Ascending aorta (tissue), 2 donors: ENCODE results near the gene PPP1R14C. TPM values are rescaled to one million over a fixed set of nuclear protein-coding genes. Genes with fewer than 3 reads are reported as not detected.

Source experiments
- DNase-seq, 2 donors: peaks; one replicate each; pipeline ENCODE4 v3.0.0-alpha.2; 2019; ENCODE audit warnings: low spot score in 2 of 2
- H3K27ac ChIP-seq, 2 donors: fragments of 200-600 bp; sonication (generic); one replicate each; pipeline ENCODE4 v1.5.1; 2016 to 2017; ENCODE audit warnings: mild to moderate bottlenecking in 1 of 2
- H3K27me3 ChIP-seq: fragments of 200-600 bp; sonication (generic); one replicate; pipeline ENCODE4 v1.5.1; 2017
- H3K36me3 ChIP-seq, 2 donors: fragments of 200-600 bp; sonication (generic); one replicate each; pipeline ENCODE4 v1.5.1; 2016
- H3K4me1 ChIP-seq, 2 donors: fragments of 200-600 bp; sonication (generic); one replicate each; pipeline ENCODE4 v1.5.1; 2016 to 2017; ENCODE audit warnings: mild to moderate bottlenecking in 1 of 2
- H3K4me3 ChIP-seq, 2 donors: fragments of 200-600 bp; sonication (generic); one replicate each; pipeline ENCODE4 v1.5.1; 2016 to 2017; ENCODE audit warnings: mild to moderate bottlenecking in 1 of 2
- H3K9me3 ChIP-seq, 2 donors: fragments of 200-600 bp; sonication (generic); one replicate each; pipeline ENCODE4 v1.5.1; 2016
- CTCF ChIP-seq, 3 experiments: fragments of 200-600 bp in 2 of 3; fragments of 450-650 bp in 1 of 3; sonication (generic) in 2 of 3; IDR thresholded peaks; one replicate each; pipeline ENCODE4 v1.5.1; 2016 to 2019; ENCODE audit warnings: antibody characterized with exemption in 3 of 3, mild to moderate bottlenecking in 1 of 3, moderate library complexity in 1 of 3
- intact Hi-C: fragments of 100-400 bp; cut with DNase I; formaldehyde crosslinking; loops from one replicate; pipeline ENCODE4 v1.15.1; 2023
- total RNA-seq: library from RNA; depleted of rRNA; stranded (reverse); fragments of >200 nt; gene quantifications from one replicate; pipeline ENCODE4 v1.1.0, GENCODE V29; 2016

PPP1R14C gene
- total RNA-seq, 1 donor from 2014 or later = not detected

GRCh38 chr6:150266309-150266708 lies 123.5 kb downstream of the PPP1R14C start:
- H3K27ac ChIP-seq = no peak overlapping the region
- no peaks in the 10 kb centered on the region for H3K36me3 ChIP-seq
- H3K9me3 ChIP-seq = no peaks in the 10 kb centered on the region
- no peak for TF ChIP-seq CTCF (IDR thresholded peaks at IDR 0.05)
- no peak for DNase-seq
- peaks cover 0 to 3% of the 10 kb centered on the region in 2 donors for H3K4me1 ChIP-seq
- H3K4me3 ChIP-seq = no peak overlapping the region
- intact Hi-C loops = no loop called here
- no peaks in the 10 kb centered on the region for H3K27me3 ChIP-seq

GRCh38 chr6:150266963-150267685 lies 124.3 kb downstream of the PPP1R14C start:
- Histone ChIP-seq H3K4me1 (peaks cover 0 to 3% of the 10 kb centered on the region in 2 donors), H3K27me3 (no peaks in the 10 kb centered on the region), H3K4me3 (no peak overlapping the region), H3K36me3 (no peaks in the 10 kb centered on the region), H3K9me3 (no peaks in the 10 kb centered on the region), H3K27ac (no peak overlapping the region)
- no peak for DNase-seq
- intact Hi-C loops = no loop called here
- no peak for TF ChIP-seq CTCF (IDR thresholded peaks at IDR 0.05)

- Histone ChIP-seq H3K9me3 (no peaks in the 10 kb centered on the region), H3K4me1 (peaks cover 0 to 3% of the 10 kb centered on the region in 2 donors)
Measured at GRCh38 chr6:150267686-150268561, 125.1 kb downstream of the PPP1R14C start.

GRCh38 chr6:150269130-150269856 lies 126.4 kb downstream of the PPP1R14C start:
- Histone ChIP-seq H3K27me3 (no peaks in the 10 kb centered on the region), H3K4me1 (peaks cover 0 to 3% of the 10 kb centered on the region in 2 donors), H3K4me3 (no peak overlapping the region), H3K36me3 (no peaks in the 10 kb centered on the region), H3K9me3 (no peaks in the 10 kb centered on the region), H3K27ac (no peak overlapping the region)
- intact Hi-C loops = no loop called here
- DNase-seq = no peak
- no peak for TF ChIP-seq CTCF (IDR thresholded peaks at IDR 0.05)

More at GRCh38 chr6:150267686-150268561, 125.1 kb downstream of the PPP1R14C start:
- intact Hi-C loops = no loop called here
- H3K27ac ChIP-seq = peak overlapping the region in 1 of 2 donors; percentile 8
- no peak overlapping the region for H3K4me3 ChIP-seq
- H3K27me3 ChIP-seq = no peaks in the 10 kb centered on the region
- H3K36me3 ChIP-seq = no peaks in the 10 kb centered on the region
- DNase-seq = no peak
- TF ChIP-seq CTCF (IDR thresholded peaks at IDR 0.05) = no peak

- H3K4me3 ChIP-seq = no peak overlapping the region
- peaks cover 0 to 3% of the 10 kb centered on the region in 2 donors for H3K4me1 ChIP-seq
- no peaks in the 10 kb centered on the region for H3K9me3 ChIP-seq
- TF ChIP-seq CTCF (IDR thresholded peaks at IDR 0.05) = no peak
- H3K27me3 ChIP-seq = no peaks in the 10 kb centered on the region
- H3K27ac ChIP-seq = no peak overlapping the region
- no peak for DNase-seq
- H3K36me3 ChIP-seq = no peaks in the 10 kb centered on the region
- intact Hi-C loops = no loop called here
Measured at GRCh38 chr6:150269857-150270223, 127.0 kb downstream of the PPP1R14C start.
